Neutrophil (primary cell): ENCODE data around the gene RUFY1.
"Not testable (repeated sequence)": the region's sequence is repeated elsewhere in the genome, so short reads cannot be mapped to it uniquely, and the experiment has no call there.

ENCODE experiments used
- H3K27ac ChIP-seq: fragments of 200-600 bp; sonication (generic); 2 replicates; pipeline ENCODE4 v1.5.1; 2016; ENCODE audit warnings: mild to moderate bottlenecking, moderate library complexity
- H3K27me3 ChIP-seq: fragments of 200-600 bp; sonication (generic); 2 replicates; pipeline ENCODE4 v1.6.0; 2016; ENCODE audit warnings: mild to moderate bottlenecking
- H3K36me3 ChIP-seq: fragments of 200-600 bp; sonication (generic); 2 replicates; pipeline ENCODE4 v1.5.1; 2017
- H3K4me1 ChIP-seq, 2 experiments: fragments of 200-600 bp in 1 of 2; sonication (generic) in 1 of 2; 1 replicate in 1 of 2; 2 replicates in 1 of 2; pipeline versions ENCODE4 v1.5.1 to v1.6.1; 2013 to 2016; ENCODE audit warnings: low read depth in 1 of 2, low read length in 1 of 2, mild to moderate bottlenecking in 1 of 2, moderate library complexity in 1 of 2; ENCODE audit not compliant: control insufficient read depth in 1 of 2, insufficient read depth in 1 of 2
- H3K4me3 ChIP-seq, 2 experiments: fragments of 200-600 bp in 1 of 2; sonication (generic) in 1 of 2; 1 replicate in 1 of 2; 2 replicates in 1 of 2; pipeline ENCODE4 v1.5.1; 2013 to 2016; ENCODE audit warnings: low read depth in 1 of 2, low read length in 1 of 2, mild to moderate bottlenecking in 1 of 2, moderate library complexity in 1 of 2
- H3K9me3 ChIP-seq: fragments of 200-600 bp; sonication (generic); 2 replicates; pipeline ENCODE4 v1.5.1; 2016
- CTCF ChIP-seq: fragments of 200-600 bp; sonication (generic); IDR thresholded peaks from 2 replicates; pipeline ENCODE4 v1.5.1; 2016; ENCODE audit warnings: antibody characterized with exemption

The RUFY1 gene

GRCh38 chr5:179505636-179506261 is 44.6 kb upstream of the RUFY1 start:
- Histone ChIP-seq H3K36me3 (no peaks in the 10 kb centered on the region), H3K27me3 (no peaks in the 10 kb centered on the region), H3K4me1 (peaks cover 12 to 15% of the 10 kb centered on the region in 2 experiments), H3K4me3 (no peak overlapping the region), H3K9me3 (no peaks in the 10 kb centered on the region), H3K27ac (no peak overlapping the region)
- no peak for TF ChIP-seq CTCF

- TF ChIP-seq CTCF, result no peak
- no peaks in the 10 kb centered on the region for H3K27me3 ChIP-seq
- H3K9me3 ChIP-seq, result no peaks in the 10 kb centered on the region
- H3K4me3 ChIP-seq, result no peak overlapping the region
- H3K36me3 ChIP-seq, result no peaks in the 10 kb centered on the region
- peaks cover 12 to 15% of the 10 kb centered on the region in 2 experiments for H3K4me1 ChIP-seq
- H3K27ac ChIP-seq, result no peak overlapping the region
These were observed 41.1 kb upstream of the RUFY1 start for GRCh38 chr5:179509239-179509638.

GRCh38 chr5:179509845-179510244 is 40.5 kb upstream of the RUFY1 start:
- no peaks in the 10 kb centered on the region for H3K36me3 ChIP-seq

GRCh38 chr5:179512452-179513000 is 37.8 kb upstream of the RUFY1 start:
- Histone ChIP-seq H3K27me3 (no peaks in the 10 kb centered on the region), H3K9me3 (no peaks in the 10 kb centered on the region), H3K36me3 (no peaks in the 10 kb centered on the region), H3K4me1 (peaks cover 12 to 15% of the 10 kb centered on the region in 2 experiments), H3K4me3 (no peak overlapping the region), H3K27ac (no peak overlapping the region)
- TF ChIP-seq CTCF, result no peak

More at GRCh38 chr5:179509845-179510244, 40.5 kb upstream of the RUFY1 start:
- TF ChIP-seq CTCF, result no peak
- no peak overlapping the region for H3K4me3 ChIP-seq
- peaks cover 12 to 15% of the 10 kb centered on the region in 2 experiments for H3K4me1 ChIP-seq
- H3K27ac ChIP-seq, result no peak overlapping the region
- no peaks in the 10 kb centered on the region for H3K9me3 ChIP-seq
- no peaks in the 10 kb centered on the region for H3K27me3 ChIP-seq

- not testable (repeated sequence) for H3K27me3 ChIP-seq, H3K4me3 ChIP-seq, H3K36me3 ChIP-seq, H3K4me1 ChIP-seq, H3K9me3 ChIP-seq, H3K27ac ChIP-seq
These were observed 34.9 kb upstream of the RUFY1 start for GRCh38 chr5:179515501-179515900.

- Histone ChIP-seq H3K36me3 (no peaks in the 10 kb centered on the region), H3K9me3 (no peaks in the 10 kb centered on the region), H3K4me1 (no peaks in the 10 kb centered on the region), H3K27me3 (no peaks in the 10 kb centered on the region), H3K27ac (no peak overlapping the region), H3K4me3 (no peak overlapping the region)
- TF ChIP-seq CTCF, result no peak
These were observed 34.1 kb upstream of the RUFY1 start for GRCh38 chr5:179516221-179516620.

GRCh38 chr5:179517746-179518145 is 32.6 kb upstream of the RUFY1 start:
- not testable (repeated sequence) for H3K36me3 ChIP-seq, H3K9me3 ChIP-seq, H3K4me3 ChIP-seq, H3K27me3 ChIP-seq, H3K27ac ChIP-seq, H3K4me1 ChIP-seq

GRCh38 chr5:179518369-179518768 is 32.0 kb upstream of the RUFY1 start:
- H3K27me3 ChIP-seq, H3K36me3 ChIP-seq, H3K9me3 ChIP-seq, H3K27ac ChIP-seq, H3K4me1 ChIP-seq, H3K4me3 ChIP-seq: not testable (repeated sequence)

GRCh38 chr5:179519416-179520070 is 30.8 kb upstream of the RUFY1 start:
- not testable (repeated sequence) for H3K36me3 ChIP-seq, H3K4me1 ChIP-seq, H3K4me3 ChIP-seq, H3K27me3 ChIP-seq, H3K27ac ChIP-seq, H3K9me3 ChIP-seq
